ENCODE results near the gene COPA.

COPA gene

GRCh38 chr1:160367516-160367900 is 24.5 kb upstream of the COPA start:
- H3K4me1 ChIP-seq (ENCODE audit: insufficient read depth, low read length, poor library complexity, severe bottlenecking), result peaks cover 12% of the 10 kb centered on the region

GRCh38 chr1:160366731-160367515 is 23.9 kb upstream of the COPA start, which contains the start of gene NHLH1:
TSS of gene NHLH1 (plus strand) at chr1:160367071. CDS start at chr1:160370732, 3,661 bp downstream.
- Histone ChIP-seq H4K20me1 (ENCODE audit: insufficient read depth, low read length, poor library complexity, severe bottlenecking) (no peaks in the 10 kb centered on the region), H3K9ac (ENCODE audit: low read depth, low read length, poor library complexity, severe bottlenecking) (no peak within 1 kb of the TSS), H3K36me3 (ENCODE audit: insufficient read depth, low read length) (no peaks in the 10 kb centered on the region), H3K79me2 (ENCODE audit: insufficient read depth, low read length) (no peaks in the 10 kb centered on the region), H3K4me1 (ENCODE audit: insufficient read depth, low read length, poor library complexity, severe bottlenecking) (peaks cover 12% of the 10 kb centered on the region), H3K27me3 (ENCODE audit: insufficient read depth, low read length, poor library complexity, severe bottlenecking) (no peaks in the 10 kb centered on the region), H2AFZ (ENCODE audit: low read length) (no peak within 1 kb of the TSS), H3F3A (ENCODE audit: low read depth) (no peaks in the 10 kb centered on the region), H3K4me2 (ENCODE audit: low read depth, low read length, poor library complexity, severe bottlenecking) (no peak within 1 kb of the TSS), H3K9me2 (replicated peaks; ENCODE audit: low read depth, low read length) (no peaks in the 10 kb centered on the region), H3K4me3 (ENCODE audit: low read length, poor library complexity, severe bottlenecking) (no peak within 1 kb of the TSS), H3K9me3 (ENCODE audit: insufficient read depth, low read depth, low read length) (no peaks in the 10 kb centered on the region)
- TF ChIP-seq, protein P1, sequence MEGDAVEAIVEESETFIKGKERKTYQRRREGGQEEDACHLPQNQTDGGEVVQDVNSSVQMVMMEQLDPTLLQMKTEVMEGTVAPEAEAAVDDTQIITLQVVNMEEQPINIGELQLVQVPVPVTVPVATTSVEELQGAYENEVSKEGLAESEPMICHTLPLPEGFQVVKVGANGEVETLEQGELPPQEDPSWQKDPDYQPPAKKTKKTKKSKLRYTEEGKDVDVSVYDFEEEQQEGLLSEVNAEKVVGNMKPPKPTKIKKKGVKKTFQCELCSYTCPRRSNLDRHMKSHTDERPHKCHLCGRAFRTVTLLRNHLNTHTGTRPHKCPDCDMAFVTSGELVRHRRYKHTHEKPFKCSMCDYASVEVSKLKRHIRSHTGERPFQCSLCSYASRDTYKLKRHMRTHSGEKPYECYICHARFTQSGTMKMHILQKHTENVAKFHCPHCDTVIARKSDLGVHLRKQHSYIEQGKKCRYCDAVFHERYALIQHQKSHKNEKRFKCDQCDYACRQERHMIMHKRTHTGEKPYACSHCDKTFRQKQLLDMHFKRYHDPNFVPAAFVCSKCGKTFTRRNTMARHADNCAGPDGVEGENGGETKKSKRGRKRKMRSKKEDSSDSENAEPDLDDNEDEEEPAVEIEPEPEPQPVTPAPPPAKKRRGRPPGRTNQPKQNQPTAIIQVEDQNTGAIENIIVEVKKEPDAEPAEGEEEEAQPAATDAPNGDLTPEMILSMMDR (conservative IDR thresholded peaks at IDR 0.05; ENCODE audit: low read length), result no peak
- no peak for TF ChIP-seq EZH2phosphoT487 (IDR thresholded peaks at IDR 0.05; ENCODE audit: borderline replicate concordance)

More at GRCh38 chr1:160367516-160367900, 24.5 kb upstream of the COPA start:
- Histone ChIP-seq H3K4me3 (ENCODE audit: low read length, poor library complexity, severe bottlenecking) (no peak overlapping the region), H2AFZ (ENCODE audit: low read length) (no peak overlapping the region), H3K36me3 (ENCODE audit: insufficient read depth, low read length) (no peaks in the 10 kb centered on the region), H3K4me2 (ENCODE audit: low read depth, low read length, poor library complexity, severe bottlenecking) (no peak overlapping the region), H3K9ac (ENCODE audit: low read depth, low read length, poor library complexity, severe bottlenecking) (no peak overlapping the region), H3K9me2 (replicated peaks; ENCODE audit: low read depth, low read length) (no peaks in the 10 kb centered on the region), H3K9me3 (ENCODE audit: insufficient read depth, low read depth, low read length) (no peaks in the 10 kb centered on the region), H3F3A (ENCODE audit: low read depth) (no peaks in the 10 kb centered on the region), H3K79me2 (ENCODE audit: insufficient read depth, low read length) (no peaks in the 10 kb centered on the region), H3K27me3 (ENCODE audit: insufficient read depth, low read length, poor library complexity, severe bottlenecking) (no peaks in the 10 kb centered on the region), H4K20me1 (ENCODE audit: insufficient read depth, low read length, poor library complexity, severe bottlenecking) (no peaks in the 10 kb centered on the region)
- TF ChIP-seq, protein P1 (conservative IDR thresholded peaks at IDR 0.05; ENCODE audit: low read length), result no peak
- TF ChIP-seq EZH2phosphoT487 (IDR thresholded peaks at IDR 0.05; ENCODE audit: borderline replicate concordance), result no peak

DNA sequence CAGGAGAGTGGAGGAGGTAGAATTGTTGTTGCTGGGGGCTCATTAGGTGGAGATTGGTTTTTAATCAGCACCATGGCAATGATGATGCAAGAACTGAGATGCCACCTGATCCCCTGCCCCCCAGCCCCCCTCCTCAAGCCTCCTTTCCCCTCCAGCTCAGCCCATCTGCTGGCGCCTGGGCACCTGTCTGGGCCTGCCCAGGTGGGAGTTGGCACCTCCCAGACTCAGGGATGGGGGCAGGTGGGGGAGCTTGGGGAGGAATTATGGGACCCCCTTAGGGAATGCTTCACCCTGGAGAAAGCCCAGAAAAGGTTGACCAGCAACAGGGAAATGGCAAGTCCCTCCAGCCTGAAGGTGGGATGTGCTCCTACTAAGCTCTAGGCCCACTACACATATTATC is 22.3 kb upstream of the COPA start:
- H3F3A ChIP-seq (ENCODE audit: low read depth), result no peaks in the 10 kb centered on the region
- H3K4me1 ChIP-seq (ENCODE audit: insufficient read depth, low read length, poor library complexity, severe bottlenecking), result peaks cover 12% of the 10 kb centered on the region
- no peak overlapping the region for H3K9ac ChIP-seq (ENCODE audit: low read depth, low read length, poor library complexity, severe bottlenecking)
- H3K4me2 ChIP-seq (ENCODE audit: low read depth, low read length, poor library complexity, severe bottlenecking), result no peak overlapping the region
- no peaks in the 10 kb centered on the region for H3K9me2 ChIP-seq (replicated peaks; ENCODE audit: low read depth, low read length)
- no peaks in the 10 kb centered on the region for H3K9me3 ChIP-seq (ENCODE audit: insufficient read depth, low read depth, low read length)
- H3K36me3 ChIP-seq (ENCODE audit: insufficient read depth, low read length), result no peaks in the 10 kb centered on the region; the same call in 1 of the 2 replicates
- no peaks in the 10 kb centered on the region for H3K79me2 ChIP-seq (ENCODE audit: insufficient read depth, low read length)
- H3K4me3 ChIP-seq (ENCODE audit: low read length, poor library complexity, severe bottlenecking), result no peak overlapping the region
- no peaks in the 10 kb centered on the region for H4K20me1 ChIP-seq (ENCODE audit: insufficient read depth, low read length, poor library complexity, severe bottlenecking)
- H2AFZ ChIP-seq (ENCODE audit: low read length), result no peak overlapping the region
- no peaks in the 10 kb centered on the region for H3K27me3 ChIP-seq (ENCODE audit: insufficient read depth, low read length, poor library complexity, severe bottlenecking)
- TF ChIP-seq, protein P1 (conservative IDR thresholded peaks at IDR 0.05; ENCODE audit: low read length), result no peak
- TF ChIP-seq EZH2phosphoT487 (IDR thresholded peaks at IDR 0.05; ENCODE audit: borderline replicate concordance), result no peak
